Lower leg skin (tissue), 3 donors: ENCODE measurements around the gene FCHO2.

Experiments
- POLR2A ChIP-seq, 2 donors: fragments of 450-650 bp; IDR thresholded peaks; one replicate each; pipeline ENCODE4 v1.6.1; 2016 to 2017; ENCODE audit warnings: antibody characterized with exemption in 2 of 2, mild to moderate bottlenecking in 1 of 2, moderate library complexity in 1 of 2
- TF ChIP-seq, protein P1 (sequence below), 3 donors: fragments of 450-650 bp; IDR thresholded peaks; one replicate each; pipeline ENCODE4 v1.5.1; 2016; ENCODE audit warnings: antibody characterized with exemption in 3 of 3, mild to moderate bottlenecking in 3 of 3, moderate library complexity in 2 of 3

DNA sequence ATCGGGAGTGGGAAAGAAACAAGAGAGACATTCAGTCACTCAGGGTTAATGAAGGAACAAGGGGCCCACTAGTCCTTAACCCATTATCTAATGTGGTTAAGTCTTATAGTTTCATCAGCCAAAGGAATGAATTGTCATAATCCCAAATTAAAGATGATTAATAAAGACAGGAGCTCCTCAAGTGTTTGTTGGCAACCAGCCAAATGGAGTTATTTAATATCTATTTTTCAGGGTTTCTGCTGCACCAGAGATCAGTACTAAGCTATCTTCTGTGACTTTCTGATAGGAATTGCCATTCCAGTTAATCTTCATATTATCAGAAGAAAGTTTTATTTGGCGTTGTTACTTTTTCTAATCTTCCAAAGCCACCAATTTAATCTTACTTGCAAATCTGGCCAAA is 34.0 kb upstream of the FCHO2 start:
- TF ChIP-seq, protein P1, sequence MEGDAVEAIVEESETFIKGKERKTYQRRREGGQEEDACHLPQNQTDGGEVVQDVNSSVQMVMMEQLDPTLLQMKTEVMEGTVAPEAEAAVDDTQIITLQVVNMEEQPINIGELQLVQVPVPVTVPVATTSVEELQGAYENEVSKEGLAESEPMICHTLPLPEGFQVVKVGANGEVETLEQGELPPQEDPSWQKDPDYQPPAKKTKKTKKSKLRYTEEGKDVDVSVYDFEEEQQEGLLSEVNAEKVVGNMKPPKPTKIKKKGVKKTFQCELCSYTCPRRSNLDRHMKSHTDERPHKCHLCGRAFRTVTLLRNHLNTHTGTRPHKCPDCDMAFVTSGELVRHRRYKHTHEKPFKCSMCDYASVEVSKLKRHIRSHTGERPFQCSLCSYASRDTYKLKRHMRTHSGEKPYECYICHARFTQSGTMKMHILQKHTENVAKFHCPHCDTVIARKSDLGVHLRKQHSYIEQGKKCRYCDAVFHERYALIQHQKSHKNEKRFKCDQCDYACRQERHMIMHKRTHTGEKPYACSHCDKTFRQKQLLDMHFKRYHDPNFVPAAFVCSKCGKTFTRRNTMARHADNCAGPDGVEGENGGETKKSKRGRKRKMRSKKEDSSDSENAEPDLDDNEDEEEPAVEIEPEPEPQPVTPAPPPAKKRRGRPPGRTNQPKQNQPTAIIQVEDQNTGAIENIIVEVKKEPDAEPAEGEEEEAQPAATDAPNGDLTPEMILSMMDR (IDR thresholded peaks at IDR 0.05), result no peak
- TF ChIP-seq POLR2A (IDR thresholded peaks at IDR 0.05), result no peak
